ENCODE data around the gene ALOX12B. TPM values are rescaled to one million over a fixed set of nuclear protein-coding genes. Genes with fewer than 3 reads are reported as not detected.

Gene ALOX12B
- total RNA-seq, 2 experiments from 2014 or later = 0.20 to 0.38 TPM

- H3K9me3 Mint-ChIP-seq = no peaks in the 10 kb centered on the region
- peaks cover 78% of the 10 kb centered on the region for H3K4me1 Mint-ChIP-seq
- peak overlapping the region; percentile 80 for H3K4me3 Mint-ChIP-seq
- peaks cover 48% of the 10 kb centered on the region for H3K27me3 Mint-ChIP-seq
- DNase-seq = peak; percentile 53
- peak overlapping the region; percentile 0 for H3K27ac Mint-ChIP-seq
- CTCF ChIA-PET = interaction anchor here (0.9 to 1.7 kb wide), 5 partner anchors 15 to 66 kb away, joined by 3 to 8 read pairs (median 5); no protein-coding TSS in a partner anchor
- POLR2A ChIA-PET = interaction anchor here (0.7 to 4.3 kb wide), 14 partner anchors 15 to 437 kb away, joined by 3 to 43 read pairs (median 5); no protein-coding TSS in a partner anchor
- peaks cover 12% of the 10 kb centered on the region for H3K36me3 Mint-ChIP-seq (ENCODE audit: low read depth)
Measured at GRCh38 chr17:8122924-8123694, 35.6 kb upstream of the ALOX12B start.

DNA sequence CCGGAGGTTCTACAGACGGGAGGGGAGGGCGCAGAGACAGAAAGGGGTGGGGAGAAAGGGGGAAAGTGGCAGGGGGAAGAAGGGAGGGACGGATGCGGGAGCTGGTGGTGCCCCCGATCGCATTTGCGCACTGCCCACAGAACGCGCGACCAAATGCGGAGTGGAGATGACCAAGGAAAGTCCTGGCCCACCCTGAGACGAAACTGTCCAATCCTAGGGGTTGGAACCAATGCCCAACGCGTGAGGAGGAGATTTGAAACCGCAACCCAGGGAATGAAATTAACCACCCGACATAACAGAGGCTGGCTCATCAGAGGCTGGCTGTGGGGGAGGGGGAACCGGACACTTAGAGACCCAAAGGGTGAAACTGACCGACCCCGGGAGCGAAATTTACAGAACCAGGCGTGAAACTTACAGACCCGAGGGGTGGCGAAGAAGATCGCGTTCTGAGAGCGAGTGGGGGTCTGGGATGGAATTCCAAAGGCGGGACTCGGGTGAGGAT, 35.0 kb upstream of the ALOX12B start:
- H3K36me3 Mint-ChIP-seq (ENCODE audit: low read depth) = peaks cover 12% of the 10 kb centered on the region
- CTCF ChIA-PET = interaction anchor here (0.6 to 1.6 kb wide), 6 partner anchors 17 to 985 kb away, joined by 3 to 7 read pairs (median 4); no protein-coding TSS in a partner anchor
- peak overlapping the region; percentile 80 for H3K4me3 Mint-ChIP-seq
- H3K9me3 Mint-ChIP-seq = no peaks in the 10 kb centered on the region
- POLR2A ChIA-PET = interaction anchor here (1.0 to 4.3 kb wide), 9 partner anchors 16 to 101 kb away, joined by 3 to 43 read pairs (median 6); no protein-coding TSS in a partner anchor
- peaks cover 54% of the 10 kb centered on the region for H3K27me3 Mint-ChIP-seq
- H3K27ac Mint-ChIP-seq = no peak overlapping the region
- peaks cover 84% of the 10 kb centered on the region for H3K4me1 Mint-ChIP-seq
- DNase-seq = no peak

GRCh38 chr17:8121681-8122421, 34.3 kb upstream of the ALOX12B start:
- peak; percentile 60 for DNase-seq
- H3K4me3 Mint-ChIP-seq = peak overlapping the region; percentile 80
- ChIA-PET CTCF (interaction anchor here (0.6 to 1.6 kb wide), 5 partner anchors 17 to 984 kb away, joined by 3 to 7 read pairs (median 4); no protein-coding TSS in a partner anchor), POLR2A (interaction anchor here (1.0 to 4.3 kb wide), 9 partner anchors 16 to 125 kb away, joined by 3 to 43 read pairs (median 5); no protein-coding TSS in a partner anchor)
- H3K4me1 Mint-ChIP-seq = peaks cover 81% of the 10 kb centered on the region
- H3K27me3 Mint-ChIP-seq = peaks cover 51% of the 10 kb centered on the region
- no peaks in the 10 kb centered on the region for H3K9me3 Mint-ChIP-seq
- peaks cover 12% of the 10 kb centered on the region for H3K36me3 Mint-ChIP-seq (ENCODE audit: low read depth)
- no peak overlapping the region for H3K27ac Mint-ChIP-seq

- CTCF ChIA-PET = interaction anchor here (1.1 kb wide), 1 partner anchor 180 kb away, joined by 3 read pairs; no protein-coding TSS in a partner anchor
- POLR2A ChIA-PET = interaction anchor here (1.0 to 4.3 kb wide), 2 partner anchors 52 to 126 kb away, joined by 3 to 43 read pairs; no protein-coding TSS in a partner anchor
- H3K27ac Mint-ChIP-seq = no peak overlapping the region
- H3K4me1 Mint-ChIP-seq = peaks cover 80% of the 10 kb centered on the region
- H3K4me3 Mint-ChIP-seq = peak overlapping the region; percentile 80
- H3K27me3 Mint-ChIP-seq = peaks cover 55% of the 10 kb centered on the region
- peaks cover 12% of the 10 kb centered on the region for H3K36me3 Mint-ChIP-seq (ENCODE audit: low read depth)
- H3K9me3 Mint-ChIP-seq = no peaks in the 10 kb centered on the region
- DNase-seq = no peak
Measured at GRCh38 chr17:8121407-8121680, 33.8 kb upstream of the ALOX12B start.

GRCh38 chr17:8120520-8121406, 33.2 kb upstream of the ALOX12B start:
- H3K4me1 Mint-ChIP-seq = peaks cover 74% of the 10 kb centered on the region
- H3K36me3 Mint-ChIP-seq (ENCODE audit: low read depth) = peaks cover 12% of the 10 kb centered on the region
- DNase-seq = peak; percentile 75
- POLR2A ChIA-PET = interaction anchor here (0.8 to 4.3 kb wide), 24 partner anchors 11 to 434 kb away, joined by 3 to 49 read pairs (median 6); partner anchors contain the start of genes AURKB, BORCS6, CTC1 and NDEL1
- peaks cover 60% of the 10 kb centered on the region for H3K27me3 Mint-ChIP-seq
- CTCF ChIA-PET = interaction anchor here (0.8 to 4.0 kb wide), 18 partner anchors 11 to 433 kb away, joined by 3 to 68 read pairs (median 16); partner anchors contain the start of genes SLC25A35 and TP53
- H3K27ac Mint-ChIP-seq = peak overlapping the region; percentile 82
- H3K9me3 Mint-ChIP-seq = no peaks in the 10 kb centered on the region
- peak overlapping the region; percentile 80 for H3K4me3 Mint-ChIP-seq

DNA sequence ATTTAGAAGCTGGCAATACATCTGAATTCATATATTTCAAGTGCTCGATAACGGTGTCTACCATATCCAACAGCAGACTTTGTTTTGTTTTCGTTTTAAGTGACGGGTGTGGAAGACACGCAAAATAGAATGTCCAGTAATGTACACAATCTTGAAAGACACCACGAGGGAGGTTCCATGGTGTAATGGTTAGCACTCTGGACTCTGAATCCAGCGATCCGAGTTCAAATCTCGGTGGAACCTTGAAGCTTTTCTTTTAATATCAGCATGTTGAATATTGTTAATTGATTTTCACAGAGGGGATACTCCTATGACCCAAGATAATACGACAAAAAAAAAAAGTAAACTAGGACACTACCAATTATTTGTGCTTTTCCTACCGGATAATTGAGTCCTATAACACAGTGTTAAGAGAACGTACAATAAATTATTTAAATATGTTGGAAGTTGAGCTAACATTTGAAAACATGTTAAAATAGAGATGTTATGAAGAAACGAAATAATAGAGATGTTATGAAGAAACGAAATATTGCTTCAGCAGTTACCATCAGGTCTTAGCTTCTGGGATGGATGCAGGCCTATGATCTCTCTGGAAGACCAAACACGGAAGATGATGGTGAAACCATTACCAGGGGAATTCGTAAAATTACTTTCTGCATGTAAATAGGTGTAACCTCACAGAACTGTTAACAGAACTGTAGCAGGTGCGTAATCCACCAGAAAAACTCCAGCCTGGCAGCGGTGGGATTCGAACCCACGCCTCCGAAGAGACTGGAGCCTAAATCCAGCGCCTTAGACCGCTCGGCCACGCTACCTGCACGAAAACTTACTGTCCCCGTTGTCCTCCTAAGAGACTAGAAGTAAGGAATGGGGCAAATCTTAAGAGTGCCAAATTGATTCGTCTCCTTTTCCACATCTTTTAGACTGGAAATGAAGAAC, 32.3 kb upstream of the ALOX12B start:
- Mint-ChIP-seq H3K27ac (peak overlapping the region; percentile 82), H3K9me3 (no peaks in the 10 kb centered on the region), H3K4me3 (peak overlapping the region; percentile 80), H3K36me3 (ENCODE audit: low read depth) (peaks cover 9% of the 10 kb centered on the region), H3K27me3 (peaks cover 62% of the 10 kb centered on the region), H3K4me1 (peaks cover 65% of the 10 kb centered on the region)
- peak; percentile 88 for DNase-seq
- CTCF ChIA-PET = interaction anchor here (0.7 to 4.0 kb wide), 47 partner anchors 10 to 784 kb away, joined by 3 to 68 read pairs (median 5); partner anchors contain the start of genes ACAP1, ALOX12B, BORCS6 and CYB5D1
- POLR2A ChIA-PET = interaction anchor here (0.6 to 3.5 kb wide), 27 partner anchors 10 to 492 kb away, joined by 3 to 49 read pairs (median 5); partner anchors contain the start of genes AURKB, BORCS6, CTC1 and NDEL1

DNA sequence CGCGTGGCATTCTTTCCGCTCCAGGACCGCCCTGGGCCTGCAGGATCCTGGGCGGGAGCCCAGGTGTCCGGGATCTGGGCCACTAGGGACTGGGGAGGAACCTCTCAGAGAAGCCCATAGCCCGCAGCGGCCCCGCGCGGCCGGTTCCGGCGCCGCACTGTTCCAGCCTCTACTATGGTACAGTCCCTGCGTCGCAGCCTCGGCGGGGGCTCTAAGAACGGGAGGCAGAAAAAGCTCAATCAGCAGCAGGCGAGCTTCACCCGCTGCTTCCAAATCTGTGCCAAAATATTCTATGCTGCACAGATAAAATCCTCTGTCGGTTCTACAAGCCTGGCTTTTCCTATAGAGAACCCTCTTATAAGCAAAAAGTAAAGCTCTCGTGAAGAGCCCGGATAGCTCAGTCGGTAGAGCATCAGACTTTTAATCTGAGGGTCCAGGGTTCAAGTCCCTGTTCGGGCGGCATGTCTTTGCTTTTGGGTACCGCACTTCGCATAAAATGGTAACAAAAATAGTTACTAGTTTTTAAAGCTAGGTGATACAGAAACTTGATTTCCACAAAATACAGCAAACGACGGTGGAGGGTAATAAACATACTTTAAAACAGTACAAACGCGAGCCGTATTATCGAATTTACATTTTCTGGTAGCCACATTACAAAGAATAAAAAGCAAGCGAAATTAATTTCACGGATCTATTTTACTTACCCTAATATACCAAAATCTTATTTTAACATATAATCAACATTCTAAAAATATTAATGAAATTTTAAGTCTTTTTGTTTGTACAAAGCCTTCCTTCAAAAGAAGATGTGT, 31.5 kb upstream of the ALOX12B start:
- ChIA-PET CTCF (interaction anchor here (0.7 to 4.0 kb wide), 47 partner anchors 9 to 783 kb away, joined by 3 to 68 read pairs (median 5); partner anchors contain the start of genes ACAP1, ALOX12B, BORCS6 and CYB5D1), POLR2A (interaction anchor here (0.6 to 3.5 kb wide), 25 partner anchors 8 to 491 kb away, joined by 3 to 49 read pairs (median 6); partner anchors contain the start of genes AURKB, BORCS6, CTC1 and NDEL1)
- Mint-ChIP-seq H3K4me1 (peaks cover 56% of the 10 kb centered on the region), H3K9me3 (no peaks in the 10 kb centered on the region), H3K27ac (peak overlapping the region; percentile 89), H3K27me3 (peaks cover 60% of the 10 kb centered on the region), H3K4me3 (peak overlapping the region; percentile 80), H3K36me3 (ENCODE audit: low read depth) (peaks cover 9% of the 10 kb centered on the region)
- DNase-seq = peak; percentile 86

DNA sequence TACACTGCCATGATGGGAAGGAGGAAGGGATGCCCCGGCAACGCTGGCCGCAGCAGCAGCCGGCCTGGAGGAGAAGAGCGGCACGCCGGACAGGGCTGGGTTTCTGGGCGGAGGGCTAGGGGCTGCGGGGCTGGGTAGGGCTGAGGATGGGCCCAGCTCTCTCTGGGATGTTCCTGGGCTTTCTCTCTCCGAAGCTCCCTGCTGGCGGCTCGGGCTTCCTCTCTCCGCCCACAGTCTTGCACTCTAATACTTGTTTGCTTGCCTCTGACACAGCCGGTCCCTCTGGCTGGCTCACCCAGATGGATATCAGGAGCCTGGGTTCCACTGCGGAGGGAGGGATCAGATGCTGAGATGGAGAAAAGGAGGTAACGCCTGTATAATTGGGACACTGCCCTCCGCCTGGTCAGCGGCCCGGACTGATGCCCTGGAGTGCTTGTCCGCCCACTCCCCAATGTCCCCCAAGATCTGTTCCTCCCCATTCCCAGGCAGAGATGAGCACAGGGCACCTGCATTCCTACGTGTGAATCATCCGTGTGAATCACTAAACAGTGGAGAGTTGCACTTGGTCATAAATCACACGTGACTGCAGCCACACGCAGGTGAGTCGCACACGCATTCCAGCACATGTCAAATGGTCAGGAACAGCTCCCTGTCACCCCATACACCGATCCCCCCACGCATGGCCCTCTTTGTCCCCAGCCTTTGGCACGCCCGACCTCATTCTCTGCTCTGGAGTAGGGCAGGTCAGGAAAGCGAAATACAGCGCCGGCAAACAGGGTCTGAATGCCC, 30.7 kb upstream of the ALOX12B start, which contains the start of gene ALOXE3:
ALOXE3 (minus strand) TSS at position 535 of the 789 bp plus-strand sequence; CDS start at position 11, 524 bp downstream.
- Mint-ChIP-seq H3K27me3 (peaks cover 57% of the 10 kb centered on the region), H3K36me3 (ENCODE audit: low read depth) (peaks cover 9% of the 10 kb centered on the region), H3K4me3 (peak within 1 kb of the TSS; percentile 80), H3K27ac (peak within 1 kb of the TSS; percentile 89), H3K4me1 (peaks cover 48% of the 10 kb centered on the region), H3K9me3 (no peaks in the 10 kb centered on the region)
- CTCF ChIA-PET = interaction anchor here (0.7 to 4.0 kb wide), 28 partner anchors 9 to 534 kb away, joined by 3 to 68 read pairs (median 6); partner anchors contain the start of genes ALOX12B, KRABD2, MPDU1 and SLC25A35
- POLR2A ChIA-PET = interaction anchor here (0.9 to 3.5 kb wide), 11 partner anchors 8 to 432 kb away, joined by 3 to 49 read pairs (median 13); partner anchors contain the start of genes AURKB, BORCS6, CTC1 and PFAS
- no peak for DNase-seq

- ChIA-PET CTCF (interaction anchor here (1.4 to 4.0 kb wide), 7 partner anchors 8 to 57 kb away, joined by 4 to 68 read pairs (median 9); no protein-coding TSS in a partner anchor), POLR2A (interaction anchor here (0.7 to 3.5 kb wide), 6 partner anchors 13 to 130 kb away, joined by 3 to 49 read pairs (median 18); partner anchors contain the start of genes BORCS6, CTC1 and PFAS)
- peak overlapping the region; percentile 80 for H3K4me3 Mint-ChIP-seq
- H3K9me3 Mint-ChIP-seq = no peaks in the 10 kb centered on the region
- H3K36me3 Mint-ChIP-seq (ENCODE audit: low read depth) = peaks cover 9% of the 10 kb centered on the region
- H3K27ac Mint-ChIP-seq = no peak overlapping the region
- peaks cover 58% of the 10 kb centered on the region for H3K27me3 Mint-ChIP-seq
- no peak for DNase-seq
- peaks cover 43% of the 10 kb centered on the region for H3K4me1 Mint-ChIP-seq
Measured at GRCh38 chr17:8117367-8117979, 30.0 kb upstream of the ALOX12B start.

All from activated CD4-positive, alpha-beta memory T cell treated with anti-CD3 and anti-CD28 coated beads, Interleukin-2, amount 10 ng/mL, durations not matched to agents 7 days and 5 days (primary cell).